AG10803 (cell line): ENCODE data around the gene HDAC6.

Source experiments
- DNase-seq: peaks from one replicate; pipeline ENCODE4 v3.0.0; 2010; ENCODE audit warnings: low read depth
- H3K4me3 ChIP-seq: 2 replicates; pipeline ENCODE4 v1.5.1; 2011; ENCODE audit warnings: mild to moderate bottlenecking, low read length, control low read depth
- TF ChIP-seq, protein P1 (sequence below): conservative IDR thresholded peaks from 2 replicates; pipeline ENCODE4 v1.5.1; 2011; ENCODE audit warnings: mild to moderate bottlenecking, low read length, control low read depth, inconsistent platforms

Gene HDAC6

DNA sequence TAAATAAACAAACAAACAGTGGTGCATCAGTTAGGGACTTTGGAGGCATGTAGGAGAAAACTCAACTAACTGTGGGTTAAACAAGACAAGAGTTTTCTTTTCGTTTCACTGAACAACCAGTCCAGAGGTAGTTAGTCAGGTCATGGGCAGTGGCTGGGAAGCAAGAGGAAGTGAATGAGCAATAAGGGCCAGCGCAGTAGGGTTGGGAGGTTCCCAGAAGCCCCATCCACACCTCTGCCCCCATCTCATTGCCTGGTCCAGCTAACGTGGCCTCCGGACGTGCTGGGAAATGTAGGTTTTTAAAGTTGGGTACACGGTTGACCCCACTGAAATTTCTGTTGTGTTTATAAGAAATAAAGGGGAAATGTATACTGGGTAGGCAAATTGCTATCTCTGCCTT, 31.6 kb upstream of the HDAC6 start:
- no peak for DNase-seq
- no peak overlapping the region for H3K4me3 ChIP-seq
- TF ChIP-seq, protein P1, sequence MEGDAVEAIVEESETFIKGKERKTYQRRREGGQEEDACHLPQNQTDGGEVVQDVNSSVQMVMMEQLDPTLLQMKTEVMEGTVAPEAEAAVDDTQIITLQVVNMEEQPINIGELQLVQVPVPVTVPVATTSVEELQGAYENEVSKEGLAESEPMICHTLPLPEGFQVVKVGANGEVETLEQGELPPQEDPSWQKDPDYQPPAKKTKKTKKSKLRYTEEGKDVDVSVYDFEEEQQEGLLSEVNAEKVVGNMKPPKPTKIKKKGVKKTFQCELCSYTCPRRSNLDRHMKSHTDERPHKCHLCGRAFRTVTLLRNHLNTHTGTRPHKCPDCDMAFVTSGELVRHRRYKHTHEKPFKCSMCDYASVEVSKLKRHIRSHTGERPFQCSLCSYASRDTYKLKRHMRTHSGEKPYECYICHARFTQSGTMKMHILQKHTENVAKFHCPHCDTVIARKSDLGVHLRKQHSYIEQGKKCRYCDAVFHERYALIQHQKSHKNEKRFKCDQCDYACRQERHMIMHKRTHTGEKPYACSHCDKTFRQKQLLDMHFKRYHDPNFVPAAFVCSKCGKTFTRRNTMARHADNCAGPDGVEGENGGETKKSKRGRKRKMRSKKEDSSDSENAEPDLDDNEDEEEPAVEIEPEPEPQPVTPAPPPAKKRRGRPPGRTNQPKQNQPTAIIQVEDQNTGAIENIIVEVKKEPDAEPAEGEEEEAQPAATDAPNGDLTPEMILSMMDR = no peak

- DNase-seq = no peak
- TF ChIP-seq, protein P1 = no peak
- no peak overlapping the region for H3K4me3 ChIP-seq
Observed at GRCh38 chrX:48772602-48773001, 29.3 kb upstream of the HDAC6 start.

DNA sequence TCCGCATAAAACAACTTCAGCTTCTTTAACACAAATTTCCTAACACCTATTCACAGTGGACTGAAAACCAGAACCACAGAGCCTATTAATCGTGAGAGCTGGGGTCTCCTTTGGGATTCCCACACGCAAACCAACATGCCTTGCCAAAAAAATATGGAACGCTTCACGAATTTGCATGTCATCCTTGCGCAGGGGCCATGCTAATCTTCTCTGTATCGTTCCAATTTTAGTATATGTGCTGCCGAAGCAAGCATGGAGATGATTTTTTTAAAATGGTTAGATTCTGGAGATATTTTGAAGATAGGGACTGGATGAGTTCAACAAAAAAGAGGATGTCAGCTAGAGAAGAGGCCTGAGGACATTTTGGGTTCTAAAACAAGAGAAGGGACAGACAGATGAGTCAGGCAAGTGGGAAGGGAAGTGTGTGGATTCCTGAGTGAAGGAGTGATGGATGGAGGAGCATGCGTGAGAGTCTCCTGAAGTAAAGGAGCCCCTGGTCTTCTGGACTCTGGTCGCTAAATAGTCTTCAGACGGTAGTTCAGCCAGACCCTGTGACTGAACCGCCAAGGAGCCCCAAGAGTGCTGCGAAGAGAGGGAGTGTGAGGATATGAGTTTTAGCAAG, 24.9 kb upstream of the HDAC6 start:
- no peak for DNase-seq
- H3K4me3 ChIP-seq = no peak overlapping the region
- TF ChIP-seq, protein P1 = no peak

- no peak for DNase-seq
- no peak overlapping the region for H3K4me3 ChIP-seq
- TF ChIP-seq, protein P1 = no peak
Observed at GRCh38 chrX:48779399-48779798, 22.5 kb upstream of the HDAC6 start.

GRCh38 chrX:48781705-48782104, 20.2 kb upstream of the HDAC6 start:
- no peak for DNase-seq
- TF ChIP-seq, protein P1 = no peak
- H3K4me3 ChIP-seq = no peak overlapping the region

DNA sequence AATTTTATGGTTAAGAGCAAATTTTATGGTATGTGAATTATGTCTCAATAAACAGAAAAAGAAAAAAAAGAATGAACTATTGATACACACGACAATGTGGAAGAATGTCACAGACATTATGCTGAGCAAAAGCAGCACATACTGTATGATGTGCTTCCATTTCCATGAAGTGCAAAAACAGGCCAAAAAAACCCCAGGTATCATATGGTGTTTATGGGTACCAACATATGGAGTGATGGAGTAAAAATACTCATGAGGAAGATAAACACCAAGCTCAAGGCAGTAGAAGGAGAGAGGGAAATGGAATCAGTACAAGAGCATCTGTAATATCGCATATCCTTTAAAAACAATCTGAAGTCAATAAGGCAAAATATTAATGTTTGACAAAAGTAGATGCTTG, 19.7 kb upstream of the HDAC6 start:
- DNase-seq = no peak
- TF ChIP-seq, protein P1 = no peak
- no peak overlapping the region for H3K4me3 ChIP-seq

DNA sequence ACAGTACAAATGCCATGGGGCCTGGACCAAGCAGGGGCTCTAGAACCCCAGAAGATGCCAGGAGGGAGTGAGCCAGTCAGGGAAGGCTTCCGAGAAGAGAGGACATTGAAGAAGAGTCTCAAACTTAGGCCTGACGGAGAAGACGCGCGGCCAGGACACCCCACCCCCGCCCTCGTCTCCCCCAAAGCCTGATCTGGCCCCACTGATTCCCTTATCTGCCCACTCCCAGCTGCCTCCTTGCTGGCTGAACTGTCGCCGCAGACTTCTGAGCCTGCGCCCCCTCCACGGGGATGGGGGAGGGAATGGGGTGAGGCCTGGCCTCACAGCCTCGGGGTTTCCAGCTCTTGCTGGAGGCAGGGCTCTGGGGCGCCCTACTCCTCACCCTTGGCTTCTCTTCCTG, 19.1 kb upstream of the HDAC6 start:
- TF ChIP-seq, protein P1 = no peak
- DNase-seq = no peak

More for the DNA sequence above, 19.1 kb upstream of the HDAC6 start:
- no peak overlapping the region for H3K4me3 ChIP-seq
